Hepatocyte (in vitro differentiated cells): ENCODE data around the gene KRT32. TPM values are rescaled to one million over a fixed set of nuclear protein-coding genes. Genes with fewer than 3 reads are reported as not detected.

Experiments
- DNase-seq: peaks from one replicate; pipeline ENCODE4 v3.0.0-alpha.2; 2016; ENCODE audit warnings: low spot score
- H2AFZ ChIP-seq: fragments of 200-600 bp; sonication (generic); 2 replicates; pipeline ENCODE4 v1.6.0; 2016; ENCODE audit warnings: antibody characterized with exemption, mild to moderate bottlenecking
- H3K27ac ChIP-seq: fragments of 200-600 bp; sonication (generic); 2 replicates; pipeline ENCODE4 v1.5.1; 2016; ENCODE audit warnings: mild to moderate bottlenecking
- H3K27me3 ChIP-seq: fragments of 200-600 bp; sonication (generic); 2 replicates; pipeline ENCODE4 v1.6.1; 2016
- H3K36me3 ChIP-seq: fragments of 200-600 bp; sonication (generic); replicated peaks from 2 replicates; pipeline ENCODE4 v1.5.1; 2016; ENCODE audit warnings: low read depth; ENCODE audit not compliant: insufficient read depth
- H3K4me1 ChIP-seq: fragments of 200-600 bp; sonication (generic); 2 replicates; pipeline ENCODE4 v1.5.1; 2016; ENCODE audit warnings: mild to moderate bottlenecking, moderate library complexity; ENCODE audit not compliant: insufficient read depth
- H3K4me2 ChIP-seq: fragments of 200-600 bp; sonication (generic); 2 replicates; pipeline ENCODE4 v1.6.0; 2016
- H3K4me3 ChIP-seq: fragments of 200-600 bp; sonication (generic); 2 replicates; pipeline ENCODE4 v1.5.1; 2016; ENCODE audit warnings: mild to moderate bottlenecking
- H3K79me2 ChIP-seq: fragments of 200-600 bp; sonication (generic); 2 replicates; pipeline ENCODE4 v1.6.0; 2017; ENCODE audit warnings: mild to moderate bottlenecking
- H3K9me2 ChIP-seq: fragments of 200-600 bp; sonication (generic); replicated peaks from 2 replicates; pipeline ENCODE4 v1.6.0; 2017; ENCODE audit warnings: mild to moderate bottlenecking; ENCODE audit not compliant: insufficient read depth
- H3K9me3 ChIP-seq: fragments of 200-600 bp; sonication (generic); 2 replicates; pipeline ENCODE4 v1.5.1; 2016; ENCODE audit warnings: low read depth, mild to moderate bottlenecking
- H4K20me1 ChIP-seq: fragments of 200-600 bp; sonication (generic); 2 replicates; pipeline ENCODE4 v1.6.0; 2016; ENCODE audit warnings: mild to moderate bottlenecking; ENCODE audit not compliant: insufficient read depth, poor library complexity, severe bottlenecking
- EZH2 ChIP-seq: fragments of 200-600 bp; sonication (generic); IDR thresholded peaks from 2 replicates; pipeline ENCODE4 v1.6.1; 2016; ENCODE audit warnings: antibody characterized with exemption, mild to moderate bottlenecking, borderline replicate concordance
- EZH2phosphoT487 ChIP-seq: fragments of 200-600 bp; sonication (generic); IDR thresholded peaks from one replicate; pipeline ENCODE4 v1.6.1; 2018; ENCODE audit warnings: antibody characterized with exemption, mild to moderate bottlenecking, low read depth, moderate library complexity; ENCODE audit not compliant: unreplicated experiment, severe bottlenecking
- WGBS: methylation state at CpG from one replicate; pipeline ENCODE4 v1.1.6; 2016; ENCODE audit warnings: low lambda C conversion rate; ENCODE audit errors: missing lambda C conversion rate; 5-methylcytosine and 5-hydroxymethylcytosine counted together
- polyA plus RNA-seq: library from polyadenylated mRNA; unstranded; fragments of >200 nt; fragmentation: Nextera tagmentation; extraction: Ambion mirVana; gene quantifications from 2 replicates; pipeline ENCODE4 v1.2.1, GENCODE V29; 2016
- total RNA-seq: library from RNA; depleted of rRNA; stranded (reverse); fragments of >200 nt; gene quantifications from 2 replicates; pipeline ENCODE4 v1.2.3, GENCODE V29; 2014
- TF ChIP-seq, protein P1 (sequence below): fragments of 200-600 bp; sonication (generic); IDR thresholded peaks from 2 replicates; pipeline ENCODE4 v1.5.1; 2016; ENCODE audit warnings: antibody characterized with exemption, mild to moderate bottlenecking; ENCODE audit not compliant: poor library complexity

The KRT32 gene
- total RNA-seq (not detected in 2 replicates), polyA plus RNA-seq (not detected in 2 replicates)

GRCh38 chr17:41466988-41467387 lies at the start of gene KRT32:
KRT32 (minus strand) TSS chr17:41467386; CDS start chr17:41467325, 61 bp downstream.
- TF ChIP-seq EZH2: no peak
- no peak for TF ChIP-seq EZH2phosphoT487
- TF ChIP-seq, protein P1, sequence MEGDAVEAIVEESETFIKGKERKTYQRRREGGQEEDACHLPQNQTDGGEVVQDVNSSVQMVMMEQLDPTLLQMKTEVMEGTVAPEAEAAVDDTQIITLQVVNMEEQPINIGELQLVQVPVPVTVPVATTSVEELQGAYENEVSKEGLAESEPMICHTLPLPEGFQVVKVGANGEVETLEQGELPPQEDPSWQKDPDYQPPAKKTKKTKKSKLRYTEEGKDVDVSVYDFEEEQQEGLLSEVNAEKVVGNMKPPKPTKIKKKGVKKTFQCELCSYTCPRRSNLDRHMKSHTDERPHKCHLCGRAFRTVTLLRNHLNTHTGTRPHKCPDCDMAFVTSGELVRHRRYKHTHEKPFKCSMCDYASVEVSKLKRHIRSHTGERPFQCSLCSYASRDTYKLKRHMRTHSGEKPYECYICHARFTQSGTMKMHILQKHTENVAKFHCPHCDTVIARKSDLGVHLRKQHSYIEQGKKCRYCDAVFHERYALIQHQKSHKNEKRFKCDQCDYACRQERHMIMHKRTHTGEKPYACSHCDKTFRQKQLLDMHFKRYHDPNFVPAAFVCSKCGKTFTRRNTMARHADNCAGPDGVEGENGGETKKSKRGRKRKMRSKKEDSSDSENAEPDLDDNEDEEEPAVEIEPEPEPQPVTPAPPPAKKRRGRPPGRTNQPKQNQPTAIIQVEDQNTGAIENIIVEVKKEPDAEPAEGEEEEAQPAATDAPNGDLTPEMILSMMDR: no peak

GRCh38 chr17:41516830-41517283 lies 49.7 kb upstream of the KRT32 start:
- DNase-seq: no peak
- Histone ChIP-seq H3K4me2 (no peak overlapping the region), H2AFZ (no peak overlapping the region), H3K27ac (no peak overlapping the region), H4K20me1 (no peaks in the 10 kb centered on the region), H3K9me3 (no peaks in the 10 kb centered on the region), H3K27me3 (no peaks in the 10 kb centered on the region), H3K9me2 (no peaks in the 10 kb centered on the region), H3K4me1 (peaks cover 26% of the 10 kb centered on the region), H3K36me3 (no peaks in the 10 kb centered on the region), H3K79me2 (no peaks in the 10 kb centered on the region), H3K4me3 (no peak overlapping the region)
- TF ChIP-seq, protein P1: no peak
- TF ChIP-seq EZH2: no peak
- TF ChIP-seq EZH2phosphoT487: no peak
- WGBS: 96% methylated on average over 14 of the region's 14 CpGs

More at GRCh38 chr17:41466988-41467387, at the start of gene KRT32:
- no peak within 1 kb of the TSS for H3K4me3 ChIP-seq
- WGBS: 95% methylated on average over 14 of the region's 14 CpGs
- H3K27me3 ChIP-seq: no peaks in the 10 kb centered on the region
- H3K79me2 ChIP-seq: no peaks in the 10 kb centered on the region
- no peak within 1 kb of the TSS for H3K27ac ChIP-seq
- H3K9me3 ChIP-seq: no peaks in the 10 kb centered on the region
- no peak within 1 kb of the TSS for H3K4me2 ChIP-seq
- no peaks in the 10 kb centered on the region for H3K4me1 ChIP-seq
- no peaks in the 10 kb centered on the region for H4K20me1 ChIP-seq
- no peaks in the 10 kb centered on the region for H3K36me3 ChIP-seq
- DNase-seq: no peak
- H3K9me2 ChIP-seq: no peaks in the 10 kb centered on the region
- H2AFZ ChIP-seq: no peak within 1 kb of the TSS

DNA sequence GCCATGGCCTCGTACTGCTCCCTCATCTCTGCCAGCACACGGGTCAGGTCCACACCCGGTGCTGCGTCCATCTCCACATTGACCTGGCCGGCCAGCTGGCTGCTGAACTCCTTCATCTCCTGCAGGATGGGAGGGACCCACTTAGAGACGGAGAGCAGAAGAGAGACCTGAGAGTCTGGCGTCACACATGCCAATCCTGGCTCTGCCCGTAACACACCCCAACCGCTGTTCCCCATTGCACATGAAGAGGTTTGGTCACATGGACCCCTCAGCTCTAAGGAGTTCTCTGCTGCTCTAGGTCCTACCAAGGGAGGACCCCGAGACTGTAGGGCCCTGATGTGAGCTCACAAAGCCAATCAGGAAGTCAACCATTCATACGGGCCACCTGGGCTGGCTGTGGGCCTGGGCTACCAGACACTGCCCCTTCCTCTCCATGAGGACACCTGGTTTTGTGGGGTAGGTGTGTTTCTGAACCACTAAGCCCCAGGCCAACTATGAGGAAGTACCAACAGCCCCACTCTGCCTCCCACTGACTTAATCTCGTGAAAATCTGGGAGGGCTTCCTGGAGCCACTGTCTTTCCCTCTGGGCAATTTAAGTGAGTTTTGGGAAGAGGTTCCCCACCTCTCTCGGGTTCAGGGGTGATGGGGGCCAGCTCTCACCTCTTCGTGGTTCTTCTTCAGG lies 49.1 kb upstream of the KRT32 start:
- H3K4me1 ChIP-seq: peaks cover 26% of the 10 kb centered on the region
- no peak for DNase-seq
- H3K27ac ChIP-seq: no peak overlapping the region
- no peaks in the 10 kb centered on the region for H4K20me1 ChIP-seq
- no peak overlapping the region for H3K4me3 ChIP-seq
- no peaks in the 10 kb centered on the region for H3K36me3 ChIP-seq
- H3K9me3 ChIP-seq: no peaks in the 10 kb centered on the region
- 94% methylated on average over 14 of the region's 14 CpGs for WGBS
- no peak overlapping the region for H3K4me2 ChIP-seq
- H3K27me3 ChIP-seq: no peaks in the 10 kb centered on the region
- no peak for TF ChIP-seq EZH2phosphoT487
- TF ChIP-seq, protein P1: no peak
- TF ChIP-seq EZH2: no peak
- H3K79me2 ChIP-seq: no peaks in the 10 kb centered on the region
- H2AFZ ChIP-seq: no peak overlapping the region
- no peaks in the 10 kb centered on the region for H3K9me2 ChIP-seq
